Stimulated activated CD4-positive, alpha-beta T cell treated with anti-CD3 and anti-CD28 coated beads, Interleukin-4, amount 100 ng/mL, for 1 hour (primary cell): Measurements from ENCODE around the gene ARHGEF39.

Experiments used
- DNase-seq: peaks from one replicate; pipeline ENCODE4 v3.0.0-alpha.2; 2020

Gene ARHGEF39

DNA sequence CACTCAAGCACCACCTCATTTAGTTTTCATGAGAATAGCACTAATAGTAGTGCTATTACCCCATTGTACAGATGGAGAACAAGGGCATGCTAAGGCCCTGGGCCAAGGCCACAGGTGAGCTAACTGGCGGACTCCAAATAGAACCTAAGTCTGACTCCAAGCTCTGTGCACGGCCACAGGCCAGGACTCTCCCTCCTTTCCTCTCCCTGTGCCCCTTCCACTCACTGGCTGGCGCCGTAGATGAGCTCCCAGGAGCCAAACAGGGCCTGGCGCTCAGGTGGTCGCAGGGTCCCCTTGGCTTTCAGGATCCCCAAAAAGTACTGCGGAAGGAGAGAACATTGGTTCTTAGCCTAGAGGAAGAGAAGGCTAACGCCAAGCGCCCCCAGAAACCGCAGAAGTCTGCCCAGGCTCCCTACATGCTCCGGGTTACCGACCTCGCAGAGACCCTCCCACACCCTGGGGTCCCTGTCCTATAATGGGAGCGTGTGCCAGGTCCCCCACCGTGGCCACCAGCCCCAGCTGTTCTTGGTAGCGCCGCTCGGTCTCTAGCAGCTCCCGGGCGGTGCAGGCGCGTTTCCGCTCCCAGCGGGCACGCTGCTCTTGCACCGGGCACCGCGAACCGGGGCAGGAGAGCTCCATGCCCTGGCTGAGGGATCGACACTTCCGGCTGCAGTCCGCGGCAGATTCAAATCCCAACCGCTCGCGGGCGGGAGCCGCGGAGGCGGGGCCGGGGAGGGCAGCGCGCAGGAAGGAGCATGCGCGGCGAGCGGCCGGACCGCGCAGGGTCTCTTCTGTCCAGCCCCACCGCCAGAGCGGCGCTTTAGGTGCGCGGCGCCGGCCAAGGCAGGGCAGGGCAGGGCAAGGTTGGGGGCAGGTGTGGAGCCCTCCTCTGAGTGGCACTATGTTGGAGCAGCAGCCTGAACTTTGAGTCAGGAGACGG lies at the start of gene ARHGEF39:
Gene ARHGEF39, minus strand, starts transcription at position 665 of the 940 bp plus-strand sequence. Its CDS starts 26 bp downstream, at position 639.
- peak; percentile 63 for DNase-seq

DNA sequence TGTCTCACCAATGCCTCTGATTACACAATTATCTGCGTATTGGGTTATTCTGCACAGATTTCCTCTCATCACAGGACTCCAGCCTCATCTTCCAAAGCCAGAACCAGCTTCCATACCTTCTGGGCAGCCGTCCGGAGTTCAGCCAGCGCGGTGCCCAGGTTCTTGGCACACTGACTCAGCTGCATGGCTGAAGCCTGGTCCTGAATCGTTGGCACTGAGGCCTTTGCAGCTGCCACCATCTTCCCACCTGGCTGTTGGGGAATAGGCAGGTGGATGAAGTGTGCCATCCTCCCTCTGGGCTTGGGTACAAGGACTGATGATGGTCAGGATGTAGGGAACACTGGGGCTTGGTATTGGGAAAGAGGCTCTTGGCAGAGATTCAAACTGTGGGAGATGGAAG lies 49.1 kb upstream of the ARHGEF39 start:
- DNase-seq, result no peak

DNA sequence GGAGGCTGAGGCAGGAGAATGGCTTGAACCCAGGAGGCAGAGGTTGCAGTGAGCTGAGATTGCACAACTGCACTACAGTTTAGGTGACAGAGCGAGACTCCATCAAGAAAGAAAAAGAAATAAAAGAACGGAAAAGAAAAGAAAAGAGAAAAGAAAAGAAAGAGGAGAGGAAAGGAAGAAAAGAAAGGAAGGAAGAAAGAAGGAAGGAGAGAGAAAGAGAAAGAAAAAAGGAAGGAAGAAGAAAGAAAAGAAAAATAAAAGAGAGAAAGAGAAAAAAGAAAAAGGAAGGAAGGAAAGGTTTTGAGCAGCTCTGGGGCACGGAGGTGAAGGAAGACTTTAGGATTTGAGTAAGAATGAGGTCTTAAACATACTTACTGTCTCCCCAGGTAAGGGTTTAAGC lies 48.6 kb upstream of the ARHGEF39 start:
- no peak for DNase-seq

DNA sequence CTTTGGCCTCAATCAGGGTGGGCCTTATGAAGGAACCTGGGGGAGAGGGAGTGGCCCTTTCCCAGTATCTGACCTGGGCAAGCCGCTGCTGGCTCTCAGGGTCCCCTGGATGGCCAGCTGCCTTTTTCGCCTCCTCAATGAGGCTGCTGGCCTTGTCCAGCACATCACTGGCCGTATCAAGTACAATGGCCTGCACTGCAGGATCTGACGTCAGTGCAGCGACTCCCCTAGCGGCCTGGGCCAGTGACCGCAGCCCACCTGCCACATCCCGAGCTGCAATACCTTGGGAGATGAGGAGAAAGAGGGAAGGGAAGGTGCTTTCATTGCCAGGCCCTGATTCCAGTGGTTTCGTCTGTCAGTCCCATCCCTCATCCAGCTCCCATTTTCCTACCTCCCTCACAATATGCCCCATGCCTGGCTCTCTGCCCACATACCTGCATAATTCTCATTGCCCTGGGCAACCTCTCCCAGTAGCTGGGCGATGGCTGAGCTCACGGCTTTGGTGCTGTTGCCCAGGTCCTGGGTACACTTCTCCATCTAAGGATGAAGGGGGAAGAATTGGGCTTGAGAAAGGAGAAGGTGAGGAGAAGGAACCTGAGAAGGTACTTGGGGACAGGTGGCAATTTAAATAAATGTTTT lies 47.9 kb upstream of the ARHGEF39 start:
- no peak for DNase-seq

- DNase-seq, result no peak
These were observed 46.8 kb upstream of the ARHGEF39 start for GRCh38 chr9:35711501-35712428.

DNA sequence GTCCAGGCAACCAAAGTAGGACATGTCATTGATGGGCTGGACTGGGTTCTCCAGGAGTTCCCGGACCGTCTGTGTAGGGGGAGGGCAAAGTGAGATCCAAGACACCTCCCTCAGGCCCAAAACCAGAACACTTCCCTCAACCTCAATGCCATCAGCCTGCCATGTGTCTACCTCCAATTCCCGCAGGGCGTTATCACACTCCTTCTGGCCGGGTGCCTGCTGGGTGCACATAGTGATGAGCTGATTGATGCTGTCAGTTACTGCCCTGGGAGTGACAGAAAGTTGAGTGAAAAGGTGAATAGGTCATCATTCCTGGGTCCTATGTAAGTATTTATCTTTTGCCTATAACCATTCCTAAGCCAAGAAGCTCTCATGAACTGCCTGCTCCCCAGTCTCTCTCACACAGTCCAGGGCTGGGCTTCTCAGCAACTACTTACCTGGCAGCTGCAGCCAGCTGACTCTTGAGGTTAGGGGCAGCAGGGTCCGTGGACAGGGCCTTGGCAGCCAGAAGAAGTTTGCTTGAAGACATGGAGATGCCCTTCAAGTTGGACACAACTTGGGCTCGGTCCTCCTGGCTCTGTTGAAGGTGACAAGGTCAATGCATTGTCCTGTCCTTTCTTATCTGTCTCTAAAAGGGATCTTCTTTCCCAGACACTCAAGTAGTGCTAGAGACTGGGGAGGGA lies 46.0 kb upstream of the ARHGEF39 start:
- no peak for DNase-seq

DNA sequence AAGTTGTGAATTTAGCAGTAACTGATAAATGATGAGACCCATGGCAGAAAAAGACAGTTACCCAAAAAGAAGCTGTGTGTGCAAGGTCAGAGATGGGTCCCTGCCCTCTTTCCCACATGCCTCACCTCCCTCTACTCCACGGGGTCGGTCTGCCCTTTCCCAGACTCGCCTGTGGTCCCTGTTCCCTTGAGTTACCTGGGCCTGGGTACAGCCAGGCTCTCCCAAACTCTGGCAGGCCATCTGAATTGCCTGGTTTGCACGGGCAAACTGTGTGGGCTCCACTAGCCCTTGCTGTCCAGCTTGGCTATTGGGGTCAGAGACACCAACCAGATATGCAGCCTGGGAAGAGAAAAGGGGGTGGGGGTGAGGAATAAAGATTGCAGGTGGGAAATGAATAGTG lies 43.2 kb upstream of the ARHGEF39 start:
- no peak for DNase-seq

GRCh38 chr9:35706951-35707350 lies 42.0 kb upstream of the ARHGEF39 start:
- no peak for DNase-seq

GRCh38 chr9:35705836-35706430 lies 40.9 kb upstream of the ARHGEF39 start:
- DNase-seq, result no peak

GRCh38 chr9:35705372-35705771 lies 40.4 kb upstream of the ARHGEF39 start:
- no peak for DNase-seq

- no peak for DNase-seq
These were observed 39.1 kb upstream of the ARHGEF39 start for GRCh38 chr9:35703906-35704672.

GRCh38 chr9:35702696-35703095 lies 37.7 kb upstream of the ARHGEF39 start:
- no peak for DNase-seq

- DNase-seq, result no peak
These were observed 35.9 kb upstream of the ARHGEF39 start for GRCh38 chr9:35700942-35701341.

- DNase-seq, result no peak
These were observed 35.0 kb upstream of the ARHGEF39 start for GRCh38 chr9:35700031-35700430.

DNA sequence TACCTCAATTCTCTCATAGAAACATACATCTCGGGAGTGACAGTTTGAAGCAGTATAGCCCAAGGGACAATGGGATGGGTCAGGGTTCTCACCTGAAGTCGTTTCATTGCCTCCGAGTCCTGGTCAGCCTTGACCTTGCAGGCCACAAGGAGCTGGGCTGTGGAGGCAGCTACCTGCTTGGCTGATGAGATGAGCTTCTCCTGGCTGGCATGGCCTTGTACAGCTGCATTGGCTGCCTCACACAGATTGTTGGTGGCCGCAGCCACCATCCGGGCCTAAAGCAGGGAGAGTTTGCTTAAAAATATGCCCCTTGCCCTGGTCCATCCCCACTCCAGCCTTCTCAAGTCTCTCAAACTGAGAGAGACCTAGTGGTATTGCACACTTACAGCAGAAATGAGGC lies 33.2 kb upstream of the ARHGEF39 start:
- DNase-seq, result no peak

- DNase-seq, result no peak
These were observed 32.5 kb upstream of the ARHGEF39 start for GRCh38 chr9:35697486-35697885.

- DNase-seq, result peak; percentile 47
These were observed 31.7 kb upstream of the ARHGEF39 start for GRCh38 chr9:35696520-35697215.

DNA sequence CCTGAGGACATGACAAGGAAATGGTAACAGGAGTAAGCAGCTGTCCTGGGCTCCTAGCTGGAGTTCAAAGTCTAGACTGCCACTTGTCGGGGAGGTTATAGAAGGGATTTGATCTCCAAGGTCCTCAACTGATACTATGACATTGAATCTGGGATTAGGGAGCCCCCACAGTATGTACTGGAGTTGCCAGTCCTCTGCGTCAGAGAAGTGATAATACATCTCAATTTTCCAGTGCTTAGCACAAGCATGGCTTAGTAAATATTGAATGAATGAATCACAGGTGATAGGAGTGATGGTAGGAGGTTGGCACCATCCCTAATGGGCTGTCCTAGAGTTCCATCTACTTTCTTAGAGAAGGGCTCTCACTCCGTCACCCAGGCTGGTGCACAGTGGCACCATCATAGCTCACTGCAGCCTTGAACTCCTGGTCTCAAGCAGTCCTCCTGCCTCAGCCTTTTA lies 31.0 kb upstream of the ARHGEF39 start:
- no peak for DNase-seq

DNA sequence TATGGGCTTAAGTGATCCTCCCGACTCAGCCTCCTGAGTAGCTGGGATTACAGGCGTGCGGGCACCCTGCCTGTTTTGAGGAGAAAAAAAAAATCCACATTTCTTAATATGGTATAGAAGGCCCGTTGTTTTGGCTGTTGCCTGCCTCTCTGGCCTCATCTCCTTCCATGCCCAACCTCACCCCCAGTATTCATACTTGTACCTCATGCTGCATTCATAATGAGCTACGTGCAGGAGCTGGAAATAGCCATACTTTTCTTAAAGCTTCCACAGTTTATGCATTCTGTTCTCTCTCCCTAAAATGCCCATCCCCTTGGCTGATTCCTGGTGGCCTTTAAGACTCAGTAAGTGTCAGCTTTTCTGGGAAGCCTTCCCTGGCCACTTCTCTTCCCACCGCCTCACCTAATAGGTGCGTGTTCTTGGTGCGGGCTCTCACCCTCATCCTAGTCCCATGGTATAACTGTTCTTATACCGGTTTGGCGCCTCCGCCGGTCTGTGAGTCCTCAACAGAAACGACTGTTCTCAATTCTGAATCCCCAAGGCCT lies 26.8 kb upstream of the ARHGEF39 start:
- DNase-seq, result no peak

DNA sequence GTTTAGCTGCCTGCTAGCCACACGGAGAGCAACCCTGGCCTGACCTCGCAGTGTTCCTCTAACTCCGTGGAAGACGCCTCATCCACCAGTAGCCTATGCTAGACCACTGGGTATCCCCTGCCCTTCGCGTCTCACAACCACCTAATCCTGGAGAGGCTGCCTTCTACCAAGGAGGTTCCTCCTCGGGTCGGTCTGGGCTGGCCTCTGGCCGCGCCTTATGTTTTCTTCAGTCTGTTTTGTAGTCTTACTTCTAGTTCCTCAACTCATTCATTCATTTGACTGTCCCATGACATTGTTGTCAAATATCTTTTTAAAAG lies 26.3 kb upstream of the ARHGEF39 start:
- DNase-seq, result no peak
